NAMALWA (cell line): ENCODE measurements around the gene FRMD3.

Source experiments
- DNase-seq: peaks from one replicate; pipeline ENCODE4 v3.0.0-alpha.2; 2015; ENCODE audit warnings: low spot score

Gene FRMD3

DNA sequence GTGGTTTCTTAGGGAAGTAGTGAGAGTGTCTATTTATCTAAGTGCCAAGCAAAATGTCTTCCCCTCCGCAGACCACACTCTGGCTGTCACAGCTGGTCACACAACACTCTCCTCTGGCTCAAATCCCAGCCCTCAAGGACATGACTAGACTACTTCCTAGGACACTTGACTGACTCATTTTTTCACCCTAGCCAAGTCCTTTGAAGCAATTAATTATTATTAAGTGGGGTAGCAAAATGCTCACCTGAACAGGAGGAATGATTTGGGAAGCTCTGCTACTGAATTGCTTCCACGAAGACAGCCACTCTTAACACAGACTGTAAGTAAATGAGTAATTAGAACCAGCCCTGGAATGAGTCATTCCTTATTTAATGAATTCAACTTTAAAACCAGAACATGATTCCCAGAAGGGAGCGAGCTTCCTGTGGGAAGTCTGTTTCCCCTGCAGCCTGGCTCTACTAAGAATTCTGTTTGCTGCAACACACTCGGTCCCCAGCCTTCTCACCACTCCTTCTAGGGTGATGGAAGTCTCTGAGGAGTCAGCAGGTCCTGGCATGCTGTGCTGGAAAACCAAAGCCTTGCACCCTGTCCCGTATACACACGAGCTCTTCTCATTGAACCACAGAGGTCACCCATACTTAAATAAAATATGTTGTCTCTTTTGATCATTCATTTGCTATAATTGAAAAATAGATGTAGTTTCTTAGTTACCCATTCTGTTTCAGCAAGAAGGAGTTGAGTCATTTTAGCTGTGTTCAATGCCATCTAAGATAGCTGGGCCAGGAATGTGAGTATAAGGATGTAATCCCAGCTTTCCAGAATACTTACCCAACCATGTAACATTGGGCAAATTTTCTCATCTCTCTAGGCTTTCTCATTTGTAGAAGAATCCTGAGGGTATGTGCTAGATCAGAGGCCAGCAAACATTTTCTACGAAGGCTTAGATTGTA, 256.6 kb downstream of the FRMD3 start:
- no peak for DNase-seq

GRCh38 chr9:83280790-83281189, 257.4 kb downstream of the FRMD3 start:
- DNase-seq, result no peak

- DNase-seq, result no peak
Observed at GRCh38 chr9:83280268-83280667, 257.9 kb downstream of the FRMD3 start.

GRCh38 chr9:83274787-83275186, 263.4 kb downstream of the FRMD3 start:
- DNase-seq, result no peak

GRCh38 chr9:83271665-83272071, 266.5 kb downstream of the FRMD3 start:
- DNase-seq, result no peak

DNA sequence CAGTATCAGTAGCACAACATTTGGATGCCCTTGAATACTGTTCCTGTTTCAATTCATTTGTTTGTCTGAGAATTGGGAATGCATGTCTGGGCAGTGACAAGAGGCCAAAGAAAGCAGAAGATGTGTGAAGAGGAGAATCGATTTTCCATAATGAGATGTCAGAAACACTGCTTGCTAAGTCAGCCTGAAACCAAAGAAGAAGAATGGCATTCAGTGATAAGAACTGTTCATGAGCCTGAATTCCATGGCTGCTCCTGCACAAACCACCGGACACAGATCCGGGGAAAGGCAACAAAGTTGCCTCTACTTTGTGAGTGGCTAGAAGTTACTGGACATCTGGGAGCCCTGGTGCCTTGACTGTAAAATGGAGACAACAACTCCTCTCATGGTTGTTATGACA, 268.1 kb downstream of the FRMD3 start:
- no peak for DNase-seq

- no peak for DNase-seq
Observed at GRCh38 chr9:83267741-83268140, 270.5 kb downstream of the FRMD3 start.

GRCh38 chr9:83266666-83267496, 271.3 kb downstream of the FRMD3 start:
- DNase-seq, result no peak

GRCh38 chr9:83266331-83266665, 271.9 kb downstream of the FRMD3 start:
- no peak for DNase-seq

GRCh38 chr9:83264315-83264714, 273.9 kb downstream of the FRMD3 start:
- DNase-seq, result no peak

GRCh38 chr9:83259558-83259957, 278.6 kb downstream of the FRMD3 start:
- no peak for DNase-seq

DNA sequence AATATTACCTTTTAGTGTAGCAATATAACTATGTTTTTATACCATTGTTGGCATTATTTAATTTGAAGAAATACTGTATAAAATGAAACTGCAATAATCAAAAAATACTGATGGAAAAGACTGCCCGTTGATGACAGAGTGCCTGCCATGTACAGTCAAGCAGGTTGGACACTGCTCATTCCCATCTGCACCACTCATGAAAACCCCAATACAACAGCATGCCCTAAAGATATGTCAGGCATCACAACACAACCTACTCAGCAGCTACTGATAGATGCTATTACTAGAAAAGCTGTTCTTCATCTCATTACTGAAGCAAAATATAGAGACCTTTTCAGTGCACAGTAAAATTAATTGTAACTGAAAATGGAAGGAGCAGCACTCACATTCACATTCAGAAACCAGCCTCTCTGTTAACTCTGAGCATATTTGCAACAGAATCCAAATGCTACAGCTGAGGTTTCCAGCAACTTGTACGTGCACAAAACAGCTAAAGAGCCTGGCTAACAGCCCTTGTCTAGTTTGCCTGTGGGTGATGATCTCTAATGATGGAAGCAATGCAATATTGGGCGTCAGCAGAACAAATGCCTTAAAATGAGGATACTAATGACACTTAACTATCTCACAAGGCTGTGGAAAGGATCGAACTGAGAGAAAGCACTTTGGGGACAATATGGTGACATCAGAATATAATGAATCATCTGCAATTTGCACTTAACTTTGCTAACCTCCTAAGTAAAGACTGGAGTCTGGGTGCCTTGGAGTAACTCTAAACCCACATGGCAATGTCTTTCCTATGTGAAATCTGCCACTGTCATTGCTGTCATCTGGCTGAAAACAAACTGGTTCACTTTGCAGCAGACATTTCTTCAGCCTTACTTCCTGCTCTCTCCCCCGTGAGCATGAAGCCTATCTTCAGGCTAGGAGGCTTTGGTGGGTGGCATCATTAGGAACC, 280.0 kb downstream of the FRMD3 start:
- no peak for DNase-seq

- DNase-seq, result no peak
Observed at GRCh38 chr9:83247732-83248131, 290.5 kb downstream of the FRMD3 start.

- DNase-seq, result no peak
Observed at GRCh38 chr9:83245979-83246659, 292.1 kb downstream of the FRMD3 start.

DNA sequence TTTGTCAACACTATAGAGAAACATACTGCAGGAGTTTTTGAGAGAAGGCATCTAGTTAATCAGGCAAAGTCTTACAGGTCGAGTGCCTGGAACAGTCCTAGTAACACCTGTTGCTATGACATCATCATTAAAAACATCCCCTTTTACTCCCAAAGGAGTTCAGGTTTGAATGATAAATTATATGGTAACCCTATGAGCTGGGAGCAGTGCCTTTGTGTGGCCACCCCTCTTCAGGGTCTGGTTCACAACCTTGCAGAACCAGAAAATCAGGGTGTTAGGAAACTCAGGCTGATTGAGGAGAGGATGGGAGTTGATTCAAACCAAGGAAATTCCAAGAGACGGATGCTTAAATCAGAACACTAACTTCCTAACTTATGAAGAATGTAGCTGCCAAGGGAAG, 296.1 kb downstream of the FRMD3 start:
- DNase-seq, result no peak

DNA sequence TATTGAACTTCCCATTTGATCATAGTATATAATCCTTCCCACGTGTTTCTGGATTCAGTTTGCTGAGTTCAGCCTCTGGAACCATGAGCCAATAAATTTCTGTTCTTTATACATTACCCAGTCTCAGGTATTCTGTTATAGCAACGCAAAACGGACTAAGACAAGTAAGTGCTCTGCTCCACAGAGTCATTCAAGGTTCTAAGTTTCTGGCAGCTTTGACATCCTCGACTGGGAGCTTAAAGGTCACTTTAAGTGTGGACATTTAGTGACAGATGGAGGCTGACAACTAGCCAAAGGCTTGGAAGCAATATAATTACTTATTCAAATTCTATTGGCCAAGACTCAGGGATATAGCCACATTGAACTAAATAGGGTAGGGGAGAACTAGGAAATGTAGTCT, 297.5 kb downstream of the FRMD3 start:
- no peak for DNase-seq

DNA sequence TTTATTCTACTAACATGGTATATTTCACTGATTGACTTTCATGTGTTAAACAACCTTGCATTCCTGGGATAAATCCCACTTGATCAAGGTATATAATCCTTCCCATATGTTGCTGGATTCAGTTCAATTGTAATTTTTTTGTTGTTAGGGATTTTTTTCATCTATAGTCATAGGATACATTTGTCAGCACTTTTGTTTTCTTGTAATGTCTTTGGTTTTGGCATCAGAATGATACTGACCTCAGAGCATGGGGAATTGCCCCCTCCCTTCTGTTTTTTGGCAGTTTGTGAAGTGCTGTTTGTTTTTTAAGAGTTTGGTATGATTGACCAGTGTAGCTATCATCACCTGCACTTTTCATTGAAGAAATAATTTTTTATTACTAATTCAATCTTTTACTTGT, 298.5 kb downstream of the FRMD3 start:
- DNase-seq, result no peak

DNA sequence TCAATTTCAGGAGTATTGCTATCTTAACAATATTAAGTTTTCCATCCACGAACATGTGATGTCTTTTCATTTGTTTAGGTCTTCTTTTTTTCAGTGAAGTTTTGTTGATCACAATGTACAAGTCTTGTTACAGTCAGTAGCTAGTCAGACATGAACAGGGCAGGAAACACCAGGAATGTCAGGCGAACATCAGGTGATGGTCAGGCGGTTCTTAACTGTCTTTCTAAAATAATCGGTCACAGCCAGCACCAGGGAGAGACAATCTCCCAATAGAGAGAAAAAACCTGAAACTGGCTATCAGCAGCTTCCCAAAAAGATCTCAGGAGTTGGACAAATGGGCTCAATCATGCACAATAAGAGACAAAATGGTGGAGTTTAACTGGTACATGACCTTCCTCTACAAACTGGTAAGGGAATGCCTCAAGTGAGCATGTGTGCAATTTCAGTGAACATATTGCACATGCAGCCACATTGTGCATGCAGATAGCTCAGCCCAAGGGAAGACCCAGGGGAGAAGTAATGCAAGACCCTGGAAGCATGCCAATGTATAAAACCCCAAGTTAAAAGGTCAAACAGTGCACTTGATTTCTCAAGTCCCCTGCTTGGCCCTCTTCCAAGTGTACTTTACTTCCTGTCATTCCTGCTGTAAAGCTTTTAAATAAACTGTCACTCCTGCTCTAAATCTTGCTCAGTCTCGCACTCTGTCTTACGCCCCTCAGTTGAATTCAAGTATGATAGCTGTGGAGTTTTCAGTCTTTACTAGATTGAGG, 299.1 kb downstream of the FRMD3 start:
- DNase-seq, result no peak

DNA sequence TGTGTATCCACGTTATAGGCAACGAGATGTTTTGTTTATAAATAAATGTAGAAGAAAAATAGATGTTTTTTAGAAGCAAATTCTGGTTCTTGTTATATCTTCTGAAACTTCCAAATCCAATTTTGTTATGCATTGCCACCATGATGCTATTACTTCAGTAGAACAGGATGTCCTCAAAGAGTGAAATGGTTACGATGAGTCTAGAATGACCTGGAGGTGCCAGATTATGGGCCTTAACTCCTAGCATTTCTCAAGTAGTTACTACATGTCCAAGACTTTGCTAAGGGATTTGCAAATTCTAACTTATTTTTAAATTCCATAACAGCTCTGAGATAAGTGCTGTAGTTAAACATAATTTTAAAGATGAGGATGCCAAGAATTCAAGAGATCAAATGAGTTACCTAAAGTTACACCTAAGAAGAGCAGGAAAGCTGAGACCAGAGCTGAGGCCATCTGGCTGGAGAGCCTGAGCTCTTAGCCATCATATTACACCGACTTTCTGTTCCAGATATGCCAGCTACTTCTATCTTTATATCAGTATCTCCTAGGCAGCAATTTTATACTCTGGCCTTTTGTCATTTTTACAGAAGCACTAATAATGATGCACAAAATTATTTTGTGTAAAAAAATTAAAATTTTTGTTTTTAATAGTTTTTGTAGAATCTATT, 302.0 kb downstream of the FRMD3 start:
- DNase-seq, result no peak

- no peak for DNase-seq
Observed at GRCh38 chr9:83235526-83235925, 302.7 kb downstream of the FRMD3 start.
